ENCODE data around the gene TMED3.

Gene TMED3

GRCh38 chr15:79307251-79307650, 3.7 kb upstream of the TMED3 start (continued):
- TF ChIP-seq, protein P1, sequence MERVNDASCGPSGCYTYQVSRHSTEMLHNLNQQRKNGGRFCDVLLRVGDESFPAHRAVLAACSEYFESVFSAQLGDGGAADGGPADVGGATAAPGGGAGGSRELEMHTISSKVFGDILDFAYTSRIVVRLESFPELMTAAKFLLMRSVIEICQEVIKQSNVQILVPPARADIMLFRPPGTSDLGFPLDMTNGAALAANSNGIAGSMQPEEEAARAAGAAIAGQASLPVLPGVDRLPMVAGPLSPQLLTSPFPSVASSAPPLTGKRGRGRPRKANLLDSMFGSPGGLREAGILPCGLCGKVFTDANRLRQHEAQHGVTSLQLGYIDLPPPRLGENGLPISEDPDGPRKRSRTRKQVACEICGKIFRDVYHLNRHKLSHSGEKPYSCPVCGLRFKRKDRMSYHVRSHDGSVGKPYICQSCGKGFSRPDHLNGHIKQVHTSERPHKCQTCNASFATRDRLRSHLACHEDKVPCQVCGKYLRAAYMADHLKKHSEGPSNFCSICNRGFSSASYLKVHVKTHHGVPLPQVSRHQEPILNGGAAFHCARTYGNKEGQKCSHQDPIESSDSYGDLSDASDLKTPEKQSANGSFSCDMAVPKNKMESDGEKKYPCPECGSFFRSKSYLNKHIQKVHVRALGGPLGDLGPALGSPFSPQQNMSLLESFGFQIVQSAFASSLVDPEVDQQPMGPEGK (CRISPR knock-in tag; IDR thresholded peaks at IDR 0.05; ENCODE audit: borderline replicate concordance) = no peak
- TF ChIP-seq ZNF8 (CRISPR knock-in tag; IDR thresholded peaks at IDR 0.05) = no peak
- TF ChIP-seq ZFP30 (CRISPR knock-in tag; IDR thresholded peaks at IDR 0.05) = no peak
- TF ChIP-seq ZC3H10 (CRISPR knock-in tag; IDR thresholded peaks at IDR 0.05) = no peak
- no peak for TF ChIP-seq CREB5 (CRISPR knock-in tag; IDR thresholded peaks at IDR 0.05; ENCODE audit: low read depth)
- no peak for TF ChIP-seq TCF4 (CRISPR knock-in tag; IDR thresholded peaks at IDR 0.05; ENCODE audit: borderline replicate concordance)
- TF ChIP-seq TSHZ2 (CRISPR knock-in tag; IDR thresholded peaks at IDR 0.05) = no peak

DNA sequence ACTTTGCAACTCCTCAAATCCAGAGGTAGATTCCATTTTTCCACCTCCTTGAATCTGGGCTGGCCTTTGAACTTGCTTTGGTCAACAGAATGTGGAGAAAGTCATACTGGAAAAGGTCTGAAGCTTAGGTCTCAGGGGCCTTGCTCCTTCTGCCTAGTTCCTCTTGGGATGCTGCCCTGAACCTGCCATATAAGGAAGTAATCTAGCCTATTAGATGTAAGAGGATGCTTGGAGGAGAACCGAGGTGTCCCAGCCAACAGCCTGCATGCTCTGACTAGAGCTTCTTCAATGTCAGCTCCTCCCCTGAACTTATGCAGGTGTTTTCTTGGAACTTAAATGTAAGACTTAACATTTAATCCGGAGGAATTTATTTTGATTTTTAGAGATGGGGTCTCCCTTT, 2.0 kb upstream of the TMED3 start:
- no peak for ATAC-seq
- no peak for TF ChIP-seq RARB (CRISPR knock-in tag; IDR thresholded peaks at IDR 0.05)
- TF ChIP-seq ESRRG (CRISPR knock-in tag; IDR thresholded peaks at IDR 0.05) = no peak
- TF ChIP-seq PPARA (CRISPR knock-in tag; IDR thresholded peaks at IDR 0.05; ENCODE audit: borderline replicate concordance) = no peak
- TF ChIP-seq ZC3H10 (CRISPR knock-in tag; IDR thresholded peaks at IDR 0.05) = no peak

- ATAC-seq = peak; percentile 53
- TF ChIP-seq CSDC2 (CRISPR knock-in tag; IDR thresholded peaks at IDR 0.05) = no peak
- no peak for TF ChIP-seq PPARA (CRISPR knock-in tag; IDR thresholded peaks at IDR 0.05; ENCODE audit: borderline replicate concordance)
- no peak for TF ChIP-seq ZFP3 (CRISPR knock-in tag; IDR thresholded peaks at IDR 0.05)
- no peak for TF ChIP-seq RARB (CRISPR knock-in tag; IDR thresholded peaks at IDR 0.05)
- TF ChIP-seq ISL1 (CRISPR knock-in tag; IDR thresholded peaks at IDR 0.05) = no peak
These were observed 314 bp upstream of the TMED3 start for GRCh38 chr15:79310612-79310984.

GRCh38 chr15:79311901-79312553, 1.1 kb downstream of the TMED3 start:
- ATAC-seq = peak; percentile 25
- no peak for TF ChIP-seq ZNF70 (CRISPR knock-in tag; IDR thresholded peaks at IDR 0.05)
- TF ChIP-seq, protein P2, sequence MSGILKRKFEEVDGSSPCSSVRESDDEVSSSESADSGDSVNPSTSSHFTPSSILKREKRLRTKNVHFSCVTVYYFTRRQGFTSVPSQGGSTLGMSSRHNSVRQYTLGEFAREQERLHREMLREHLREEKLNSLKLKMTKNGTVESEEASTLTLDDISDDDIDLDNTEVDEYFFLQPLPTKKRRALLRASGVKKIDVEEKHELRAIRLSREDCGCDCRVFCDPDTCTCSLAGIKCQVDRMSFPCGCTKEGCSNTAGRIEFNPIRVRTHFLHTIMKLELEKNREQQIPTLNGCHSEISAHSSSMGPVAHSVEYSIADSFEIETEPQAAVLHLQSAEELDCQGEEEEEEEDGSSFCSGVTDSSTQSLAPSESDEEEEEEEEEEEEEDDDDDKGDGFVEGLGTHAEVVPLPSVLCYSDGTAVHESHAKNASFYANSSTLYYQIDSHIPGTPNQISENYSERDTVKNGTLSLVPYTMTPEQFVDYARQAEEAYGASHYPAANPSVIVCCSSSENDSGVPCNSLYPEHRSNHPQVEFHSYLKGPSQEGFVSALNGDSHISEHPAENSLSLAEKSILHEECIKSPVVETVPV (CRISPR knock-in tag; IDR thresholded peaks at IDR 0.05) = no peak
- no peak for TF ChIP-seq OSR1 (CRISPR knock-in tag; IDR thresholded peaks at IDR 0.05)
- TF ChIP-seq PPARA (CRISPR knock-in tag; IDR thresholded peaks at IDR 0.05; ENCODE audit: borderline replicate concordance) = no peak
- no peak for TF ChIP-seq CREB5 (CRISPR knock-in tag; IDR thresholded peaks at IDR 0.05; ENCODE audit: low read depth)
- TF ChIP-seq GLIS3 (CRISPR knock-in tag; IDR thresholded peaks at IDR 0.05) = no peak
- no peak for TF ChIP-seq ZFP30 (CRISPR knock-in tag; IDR thresholded peaks at IDR 0.05)
- TF ChIP-seq ISL1 (CRISPR knock-in tag; IDR thresholded peaks at IDR 0.05) = no peak
- TF ChIP-seq ESRRG (CRISPR knock-in tag; IDR thresholded peaks at IDR 0.05) = no peak
- TF ChIP-seq, protein P1 (CRISPR knock-in tag; IDR thresholded peaks at IDR 0.05; ENCODE audit: borderline replicate concordance) = no peak
- no peak for TF ChIP-seq ZNF8 (CRISPR knock-in tag; IDR thresholded peaks at IDR 0.05)
- no peak for TF ChIP-seq ZC3H10 (CRISPR knock-in tag; IDR thresholded peaks at IDR 0.05)
- TF ChIP-seq ZNF565 (CRISPR knock-in tag; conservative IDR thresholded peaks at IDR 0.05; ENCODE audit: low read depth) = no peak
- TF ChIP-seq ARNTL (CRISPR knock-in tag; IDR thresholded peaks at IDR 0.05; ENCODE audit: borderline replicate concordance, low read depth) = no peak

All from SK-N-SH treated with all-trans-retinoic acid at 6 μM for 48 hours (cell line).